GM12872 (cell line): Measurements from ENCODE around the gene LIX1.

Experiments
- TF ChIP-seq, protein P1 (sequence below): IDR thresholded peaks from 3 replicates; pipeline ENCODE4 v1.5.1; 2011; ENCODE audit warnings: low read depth, mild to moderate bottlenecking, low read length, moderate library complexity; ENCODE audit not compliant: insufficient read depth

The LIX1 gene

DNA sequence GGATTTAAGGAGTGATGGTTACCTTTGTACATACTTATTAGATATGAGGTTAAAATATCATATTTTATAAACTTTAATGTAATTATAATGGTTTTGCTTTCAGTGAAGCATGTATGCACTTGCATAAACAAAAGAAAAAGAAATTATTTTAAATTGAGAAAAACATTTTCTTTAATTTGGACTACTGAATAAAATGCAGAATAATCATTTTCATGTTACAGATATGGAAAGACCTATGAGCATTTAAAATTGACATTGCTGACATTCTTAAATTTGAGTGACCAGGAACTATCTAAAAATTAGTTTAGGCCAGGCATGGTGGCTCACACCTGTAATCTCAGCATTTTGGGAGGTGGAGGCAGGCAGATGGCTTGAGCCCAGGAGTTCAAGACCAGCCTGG is 49.2 kb downstream of the LIX1 start:
- TF ChIP-seq, protein P1, sequence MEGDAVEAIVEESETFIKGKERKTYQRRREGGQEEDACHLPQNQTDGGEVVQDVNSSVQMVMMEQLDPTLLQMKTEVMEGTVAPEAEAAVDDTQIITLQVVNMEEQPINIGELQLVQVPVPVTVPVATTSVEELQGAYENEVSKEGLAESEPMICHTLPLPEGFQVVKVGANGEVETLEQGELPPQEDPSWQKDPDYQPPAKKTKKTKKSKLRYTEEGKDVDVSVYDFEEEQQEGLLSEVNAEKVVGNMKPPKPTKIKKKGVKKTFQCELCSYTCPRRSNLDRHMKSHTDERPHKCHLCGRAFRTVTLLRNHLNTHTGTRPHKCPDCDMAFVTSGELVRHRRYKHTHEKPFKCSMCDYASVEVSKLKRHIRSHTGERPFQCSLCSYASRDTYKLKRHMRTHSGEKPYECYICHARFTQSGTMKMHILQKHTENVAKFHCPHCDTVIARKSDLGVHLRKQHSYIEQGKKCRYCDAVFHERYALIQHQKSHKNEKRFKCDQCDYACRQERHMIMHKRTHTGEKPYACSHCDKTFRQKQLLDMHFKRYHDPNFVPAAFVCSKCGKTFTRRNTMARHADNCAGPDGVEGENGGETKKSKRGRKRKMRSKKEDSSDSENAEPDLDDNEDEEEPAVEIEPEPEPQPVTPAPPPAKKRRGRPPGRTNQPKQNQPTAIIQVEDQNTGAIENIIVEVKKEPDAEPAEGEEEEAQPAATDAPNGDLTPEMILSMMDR: no peak

DNA sequence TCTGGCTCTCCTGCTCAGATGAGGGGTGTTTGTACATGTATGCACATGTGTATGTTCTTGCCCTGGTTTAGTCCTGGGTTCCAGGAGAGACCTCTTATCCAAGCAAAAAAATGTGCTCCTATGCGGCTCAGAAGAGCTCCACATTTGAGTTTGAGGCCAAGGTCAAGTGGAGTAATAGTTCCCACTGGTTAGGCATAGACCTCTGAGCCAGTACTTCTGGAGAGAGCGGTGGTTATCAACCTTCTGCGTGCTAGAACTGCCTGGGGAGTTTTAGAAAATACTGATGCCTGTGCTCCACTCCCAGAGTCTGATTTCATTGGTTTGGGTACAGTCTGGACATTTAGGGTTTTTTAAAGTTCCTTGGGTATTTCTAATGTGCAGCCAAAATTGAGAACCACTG is 51.5 kb downstream of the LIX1 start:
- TF ChIP-seq, protein P1: no peak

DNA sequence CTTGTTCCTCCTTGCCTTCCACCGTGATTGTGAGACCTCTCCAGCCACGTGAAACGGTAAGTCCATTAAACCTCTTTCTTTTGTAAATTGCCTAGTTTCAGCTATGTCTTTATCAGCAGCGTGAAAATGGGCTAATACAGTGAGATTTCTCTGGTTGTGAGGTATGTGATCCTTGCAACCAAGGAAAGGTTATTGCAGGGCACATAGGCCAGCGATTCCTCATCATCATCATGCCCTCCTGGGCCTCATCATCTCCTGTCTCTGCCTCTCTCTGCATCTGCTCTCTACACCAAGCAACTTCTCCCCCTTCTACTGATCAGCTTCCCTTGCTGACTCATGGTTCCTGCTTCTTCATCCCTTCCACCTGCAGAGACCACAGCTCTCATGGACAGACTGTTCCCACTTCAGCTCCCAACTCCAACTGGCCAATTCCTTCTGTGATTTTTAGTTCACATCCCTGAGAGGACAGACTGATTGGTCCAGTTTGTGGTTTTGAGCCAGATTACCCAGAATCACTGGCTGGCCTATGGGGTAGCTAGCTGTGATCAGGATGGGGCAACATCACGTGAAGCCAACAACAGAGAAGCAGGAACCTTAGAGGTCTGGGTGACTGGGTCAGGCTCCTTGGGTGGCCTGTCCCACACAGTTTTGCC is 53.1 kb downstream of the LIX1 start:
- TF ChIP-seq, protein P1: no peak

DNA sequence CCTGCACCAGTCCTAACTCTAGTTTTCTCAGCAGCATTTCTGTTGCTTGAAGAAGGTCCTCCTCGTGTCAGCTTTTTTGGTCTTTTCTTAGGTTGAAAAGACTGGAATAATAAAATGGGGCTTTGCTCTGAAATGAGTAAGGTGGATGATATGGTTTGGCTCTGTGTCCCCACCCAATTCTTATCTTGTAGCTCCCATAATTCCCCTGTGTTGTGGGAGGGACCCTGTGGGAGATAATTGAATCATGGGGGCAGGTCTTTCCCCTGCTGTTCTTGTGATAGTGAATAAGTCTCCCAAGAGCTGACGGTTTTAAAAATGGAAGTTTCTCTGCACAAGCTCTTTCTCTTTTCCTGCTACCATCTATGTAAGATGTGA is 53.6 kb downstream of the LIX1 start:
- TF ChIP-seq, protein P1: no peak

DNA sequence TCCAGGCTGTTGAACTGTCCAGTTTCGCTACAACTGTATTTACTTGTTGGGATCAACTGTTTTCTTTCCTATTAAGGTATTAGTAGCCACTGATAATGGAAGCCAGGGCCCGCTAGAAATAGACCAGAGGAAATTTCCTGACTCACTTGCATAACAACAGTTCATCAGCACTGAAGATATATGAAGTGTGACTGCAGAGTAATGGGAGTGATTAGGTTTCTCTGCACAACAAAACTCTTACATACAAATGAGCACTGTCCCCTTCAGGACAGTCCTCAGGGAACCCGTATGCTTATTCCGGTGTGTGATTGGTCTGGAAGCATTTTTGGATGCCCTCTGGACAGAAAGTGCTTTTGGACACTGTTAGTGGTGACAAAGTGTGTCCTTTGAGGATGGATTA is 55.3 kb downstream of the LIX1 start:
- TF ChIP-seq, protein P1: no peak

DNA sequence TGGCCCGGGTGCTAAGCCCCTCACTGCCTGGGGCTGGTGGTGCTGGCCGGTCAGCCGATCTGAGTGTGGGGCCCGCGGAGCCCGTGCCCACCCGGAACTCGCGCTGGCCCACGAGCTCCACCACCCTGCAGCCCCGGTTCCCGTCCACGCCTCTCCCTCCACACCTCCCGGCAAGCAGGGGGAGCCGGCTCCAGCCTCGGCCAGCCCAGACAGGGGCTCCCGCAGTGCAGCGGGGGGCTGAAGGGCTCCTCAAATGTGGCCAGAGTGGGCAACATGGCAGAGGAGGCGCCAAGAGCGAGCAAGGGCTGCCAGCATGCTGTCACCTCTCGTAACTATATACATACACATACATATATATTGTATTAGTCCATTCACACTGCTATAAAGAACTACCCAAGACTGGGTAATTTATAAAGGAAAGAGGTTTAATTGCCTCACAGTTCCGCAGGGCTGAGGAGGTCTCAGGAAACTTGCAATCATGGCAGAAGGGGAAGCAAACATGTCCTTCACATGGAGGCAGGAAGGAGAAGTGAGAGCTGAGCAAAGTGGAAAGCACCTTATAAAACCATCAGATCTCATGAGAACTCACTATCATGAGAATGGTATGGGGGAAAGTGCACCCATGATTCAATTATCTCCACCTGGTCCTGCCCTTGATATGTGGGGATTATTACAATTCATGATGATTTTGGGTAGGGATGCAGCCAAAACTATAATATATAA is 56.8 kb downstream of the LIX1 start:
- TF ChIP-seq, protein P1: no peak

DNA sequence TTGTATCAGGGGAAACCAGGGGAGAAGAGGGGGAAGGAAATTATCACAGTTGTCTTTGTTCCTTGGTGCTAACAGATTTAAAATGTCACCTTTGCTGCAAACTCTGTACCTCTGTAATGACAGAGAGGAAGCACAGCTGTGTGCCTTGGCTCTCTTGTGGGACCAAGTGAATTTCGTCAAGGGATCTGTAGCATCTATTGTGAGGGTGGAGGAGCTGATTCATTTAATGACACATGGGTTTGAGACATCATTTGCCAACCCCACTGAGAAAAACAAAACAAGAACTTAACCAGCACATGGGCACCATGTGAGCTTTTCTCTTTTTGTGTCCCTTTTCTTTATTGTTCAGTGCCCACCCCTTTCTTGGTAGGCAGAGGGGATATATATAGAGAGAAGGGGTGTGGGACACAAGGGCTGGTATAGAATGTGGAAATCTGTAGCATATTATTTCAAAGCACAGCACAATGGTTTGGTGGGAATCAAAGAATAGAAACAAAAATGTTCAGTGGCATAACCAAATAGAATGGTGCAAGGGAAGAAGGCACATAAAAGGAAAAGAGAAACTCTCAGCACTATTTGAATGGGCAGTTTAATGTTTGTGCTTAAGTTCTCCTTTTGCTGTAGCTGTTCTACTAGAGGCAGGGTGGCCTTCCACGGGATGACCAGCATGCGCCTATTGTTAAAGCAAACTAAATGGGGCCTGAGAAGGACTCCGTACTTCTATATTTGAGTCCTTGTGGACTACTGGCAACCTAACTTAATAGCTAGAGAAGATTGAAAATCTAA is 63.3 kb downstream of the LIX1 start:
- TF ChIP-seq, protein P1: no peak
